Panc1 (cell line): ENCODE results near the gene IFIT1. TPM values are rescaled to one million over a fixed set of nuclear protein-coding genes. Genes with fewer than 3 reads are reported as not detected.
"Not testable (repeated sequence)": the region's sequence is repeated elsewhere in the genome, so short reads cannot be mapped to it uniquely, and the experiment has no call there.

Source experiments
- ATAC-seq: fragments of 200-7000 bp; cut with Tn5 transposase; 2 replicates; pipeline ENCODE4 v1.9.1; 2020; ENCODE audit warnings: mild to moderate bottlenecking, moderate library complexity
- BruUV-seq: library from RNA; stranded (reverse); fragments of 400-500 nt; replicated peaks from 2 replicates; lab custom pipeline; 2021; lab: Mats Ljungman, UMichigan
- CTCF ChIA-PET: fragments of 300-600 bp; sonication (Branson Sonifier 250); formaldehyde crosslinking; loops from one replicate; lab custom pipeline; 2022; ENCODE audit warnings: antibody characterized with exemption; lab: Charles Lee
- POLR2A ChIA-PET: fragments of 300-600 bp; sonication (Branson Sonifier 250); formaldehyde crosslinking; loops from one replicate; lab custom pipeline; 2022; ENCODE audit warnings: antibody characterized with exemption; lab: Charles Lee
- DNase-seq: peaks from one replicate; pipeline ENCODE4 v3.0.0-alpha.2; 2010; ENCODE audit warnings: low read depth, low spot score
- H3K27ac ChIP-seq: 2 replicates; pipeline ENCODE4 v1.5.1; 2011; ENCODE audit warnings: mild to moderate bottlenecking, low read length, inconsistent platforms
- H3K27me3 ChIP-seq: fragments of 200-500 bp; sonication (Bioruptor generic); 2 replicates; pipeline ENCODE4 v1.6.0; 2014; ENCODE audit warnings: low read length, inconsistent platforms; ENCODE audit not compliant: control insufficient read depth, insufficient read depth
- H3K36me3 ChIP-seq: fragments of 200-500 bp; sonication (Bioruptor generic); 2 replicates; pipeline ENCODE4 v1.5.1; 2014; ENCODE audit warnings: inconsistent platforms, mild to moderate bottlenecking, low read length, moderate library complexity; ENCODE audit not compliant: control insufficient read depth, insufficient read depth
- H3K4me1 ChIP-seq: 2 replicates; pipeline ENCODE4 v1.5.1; 2011; ENCODE audit warnings: inconsistent platforms, mild to moderate bottlenecking, low read length, moderate library complexity; ENCODE audit not compliant: control insufficient read depth, insufficient read depth
- H3K4me3 ChIP-seq, 2 experiments: 2 replicates each; pipeline ENCODE4 v1.5.1; 2011 to 2012; ENCODE audit warnings: low read depth in 2 of 2, low read length in 2 of 2, mild to moderate bottlenecking in 2 of 2, inconsistent platforms in 1 of 2, moderate library complexity in 1 of 2
- H3K9me3 ChIP-seq: fragments of 200-500 bp; sonication (Bioruptor generic); 2 replicates; pipeline ENCODE4 v1.5.1; 2014; ENCODE audit warnings: low read depth, mild to moderate bottlenecking, inconsistent platforms, low read length, moderate library complexity; ENCODE audit not compliant: control insufficient read depth, insufficient read depth
- CTCF ChIP-seq: fragments of 450-650 bp; IDR thresholded peaks from 2 replicates; pipeline ENCODE4 v1.5.1; 2017; ENCODE audit warnings: mild to moderate bottlenecking
- POLR2AphosphoS5 ChIP-seq: IDR thresholded peaks from 2 replicates; pipeline ENCODE4 v1.6.1; 2012; ENCODE audit warnings: mild to moderate bottlenecking, low read depth, low read length, moderate library complexity
- REST ChIP-seq, 2 experiments: IDR thresholded peaks; 2 replicates each; pipeline ENCODE4 v1.6.1; 2011 to 2012; ENCODE audit warnings: low read depth in 2 of 2, control low read depth in 1 of 2, low read length in 1 of 2, mild to moderate bottlenecking in 1 of 2, moderate library complexity in 1 of 2; ENCODE audit not compliant: insufficient read depth in 1 of 2
- SIN3A ChIP-seq: IDR thresholded peaks from 2 replicates; pipeline ENCODE4 v1.6.1; 2012; ENCODE audit warnings: low read depth, mild to moderate bottlenecking, low read length, moderate library complexity, borderline replicate concordance; ENCODE audit not compliant: insufficient read depth
- TCF7L2 ChIP-seq: IDR thresholded peaks from 2 replicates; pipeline ENCODE4 v1.6.1; 2011; ENCODE audit warnings: mild to moderate bottlenecking, low read depth, low read length, inconsistent platforms
- in situ Hi-C: cut with HindIII; loops from 2 replicates; pipeline ENCODE4 v1.10.0; 2016; ENCODE audit warnings: low sequenced_read_pairs, low pct_unique_long_range_greater_than_20kb
- intact Hi-C: fragments of 100-400 bp; cut with micrococcal nuclease; formaldehyde crosslinking; loops from one replicate; pipeline ENCODE4 v1.10.0; 2022; ENCODE audit not compliant: unreplicated experiment
- total RNA-seq: library from RNA; stranded (reverse); gene quantifications from one replicate; pipeline ENCODE4 v1.2.1, GENCODE V29; 2021; ENCODE audit not compliant: unreplicated experiment

The IFIT1 gene
- total RNA-seq, 1 experiment from 2014 or later, result 43.8 TPM

GRCh38 chr10:89440226-89441009 lies 48.0 kb downstream of the IFIT1 start:
- no peak for TF ChIP-seq SIN3A
- TF ChIP-seq TCF7L2, result no peak
- no peak for TF ChIP-seq CTCF
- TF ChIP-seq POLR2AphosphoS5, result no peak
- no peak for TF ChIP-seq REST (IDR thresholded peaks at IDR 0.05; ENCODE audit: insufficient read depth in 1 of 2, low read depth in 2 of 2, low read length in 1 of 2)
- CTCF ChIA-PET, result no interaction called here
- DNase-seq (no peak), ATAC-seq (no peak)
- Histone ChIP-seq H3K36me3 (no peaks in the 10 kb centered on the region), H3K27ac (no peak overlapping the region), H3K27me3 (peaks cover 7% of the 10 kb centered on the region; the same call in 1 of the 2 replicates), H3K4me3 (no peak overlapping the region), H3K9me3 (no peaks in the 10 kb centered on the region), H3K4me1 (no peaks in the 10 kb centered on the region)
- no TSS peak for BruUV-seq
- in situ Hi-C loops (no loop called here), intact Hi-C loops (no loop called here)
- POLR2A ChIA-PET, result no interaction called here

- ChIA-PET CTCF (no interaction called here), POLR2A (no interaction called here)
- DNase-seq (no peak), ATAC-seq (no peak)
- no peak for TF ChIP-seq REST (IDR thresholded peaks at IDR 0.05; ENCODE audit: insufficient read depth in 1 of 2, low read depth in 2 of 2, low read length in 1 of 2)
- no peak for TF ChIP-seq CTCF
- TF ChIP-seq TCF7L2, result no peak
- TF ChIP-seq SIN3A, result no peak
- no peak for TF ChIP-seq POLR2AphosphoS5
- no peaks in the 10 kb centered on the region for H3K4me1 ChIP-seq
- intact Hi-C loops (no loop called here), in situ Hi-C loops (no loop called here)
- BruUV-seq, result no TSS peak
- H3K27ac ChIP-seq, result no peak overlapping the region
- no peaks in the 10 kb centered on the region; the same call in 1 of the 2 replicates for H3K27me3 ChIP-seq
- no peaks in the 10 kb centered on the region for H3K36me3 ChIP-seq
- H3K9me3 ChIP-seq, result no peaks in the 10 kb centered on the region
- H3K4me3 ChIP-seq, result no peak overlapping the region
These were observed 49.9 kb downstream of the IFIT1 start for GRCh38 chr10:89442289-89442688.

- H3K27ac ChIP-seq, H3K9me3 ChIP-seq, H3K4me1 ChIP-seq, POLR2A ChIA-PET, H3K4me3 ChIP-seq, DNase-seq, in situ Hi-C loops, ATAC-seq, CTCF ChIA-PET, H3K27me3 ChIP-seq, BruUV-seq, intact Hi-C loops, H3K36me3 ChIP-seq: not testable (repeated sequence)
These were observed 52.4 kb downstream of the IFIT1 start for GRCh38 chr10:89444819-89445218.
